SK-N-SH (cell line): Measurements from ENCODE around the gene COL24A1.

Experiments
- CTCF ChIP-seq: fragments of 200-600 bp; sonication (generic); IDR thresholded peaks from 2 replicates; pipeline ENCODE4 v1.6.1; 2017; ENCODE audit warnings: antibody characterized with exemption, mild to moderate bottlenecking, moderate library complexity
- REST ChIP-seq: IDR thresholded peaks from 2 replicates; pipeline ENCODE4 v1.6.1; 2012; ENCODE audit warnings: mild to moderate bottlenecking, low read depth, low read length, moderate library complexity

GRCh38 chr1:85708829-85709227, 447.7 kb downstream of the COL24A1 start:
- TF ChIP-seq CTCF (no peak), REST (no peak)
